ENCODE data around the gene CRACR2A.

CRACR2A gene

DNA sequence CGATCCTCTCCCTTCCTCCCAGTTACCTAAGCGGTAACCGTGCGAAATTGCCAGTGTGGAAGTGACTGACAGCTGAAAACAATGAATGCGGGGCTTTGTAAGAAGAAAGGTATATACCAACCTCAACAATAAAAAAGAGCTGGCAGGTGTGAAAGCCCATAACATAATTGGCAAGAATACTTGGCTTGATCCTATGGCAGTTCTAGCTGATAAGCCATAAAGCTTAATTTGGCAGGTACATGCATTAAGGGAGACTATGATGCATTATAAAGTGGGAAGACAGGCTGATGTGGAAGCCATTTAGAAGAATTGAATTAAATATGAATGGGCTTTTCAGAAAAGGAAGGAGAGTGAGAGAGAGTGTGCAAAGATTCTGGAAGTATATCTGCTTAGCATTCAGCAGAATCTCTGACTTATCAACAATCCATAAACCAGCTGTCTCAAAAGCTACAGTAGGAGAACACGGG lies 71.3 kb downstream of the CRACR2A start:
- DNase-seq = no peak

DNA sequence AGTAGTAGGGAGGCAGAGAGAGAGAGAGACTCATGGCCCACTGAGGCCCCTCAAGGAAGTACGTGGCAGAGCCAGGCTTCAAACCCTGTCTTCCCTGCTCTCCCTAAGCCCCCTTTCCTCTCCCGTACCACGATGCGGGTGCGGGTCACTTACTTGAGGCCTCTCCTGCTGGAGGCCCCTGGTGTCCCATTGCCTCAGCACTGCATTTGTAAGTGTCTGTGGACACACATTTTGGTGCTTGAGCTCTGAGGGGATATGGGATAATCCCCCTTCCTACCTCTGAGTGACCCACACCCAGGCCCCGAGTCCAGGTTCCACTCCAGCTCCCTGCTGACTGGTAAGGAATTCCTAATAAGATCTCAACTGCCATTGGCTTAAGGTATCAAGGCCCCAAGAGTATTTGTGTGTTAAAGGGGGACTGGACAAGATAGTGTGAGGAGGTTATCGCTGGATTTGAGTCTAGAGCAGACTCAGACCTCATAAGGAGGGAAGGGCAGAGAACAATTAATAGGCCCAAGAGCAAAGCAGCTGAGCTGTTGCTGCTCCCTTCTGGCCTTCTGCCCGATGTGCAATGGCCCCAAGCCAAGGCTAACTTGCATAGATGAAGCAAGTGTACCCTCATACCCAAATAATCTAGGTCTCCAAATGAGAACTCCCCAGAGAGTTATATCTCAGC lies 71.9 kb downstream of the CRACR2A start:
- DNase-seq = no peak

DNA sequence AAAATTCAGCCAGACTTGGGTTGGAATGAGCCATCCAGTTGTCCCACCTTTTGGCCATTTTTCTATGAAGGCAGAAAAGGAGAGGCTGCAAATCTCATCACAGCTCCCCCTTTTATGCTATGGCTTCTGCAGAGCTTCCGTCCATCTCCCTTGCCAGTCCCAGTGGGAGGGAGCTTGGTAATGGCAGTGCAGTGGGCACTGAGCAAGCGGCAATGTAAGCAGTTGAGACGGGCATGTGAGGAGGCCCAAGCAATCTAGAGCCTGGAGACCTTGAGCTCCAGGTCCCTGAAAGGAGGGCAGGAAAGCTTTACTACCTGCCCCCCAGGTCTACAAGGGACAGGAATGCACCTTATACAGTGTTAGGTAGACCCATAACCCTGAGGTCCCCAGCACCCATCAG lies 73.1 kb downstream of the CRACR2A start:
- no peak for DNase-seq

DNA sequence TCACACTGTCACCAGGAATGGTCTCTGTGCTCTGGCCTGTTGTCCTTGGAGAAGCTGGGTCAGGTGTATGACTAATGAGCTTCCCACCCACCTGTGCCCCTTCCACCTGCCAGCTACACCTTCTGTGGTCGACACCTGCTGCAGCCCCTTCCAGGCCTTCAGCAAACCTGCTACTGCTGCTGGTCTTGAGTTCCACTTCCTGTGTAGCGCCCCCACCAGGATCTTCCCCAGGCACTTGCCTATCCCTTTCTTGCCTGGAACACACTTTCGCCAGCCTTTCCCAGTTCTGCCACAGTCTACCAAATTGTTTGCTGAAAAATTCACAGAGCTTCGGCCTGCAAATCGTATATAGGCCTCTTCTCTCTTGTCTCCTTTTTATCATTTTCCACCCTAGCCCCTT lies 75.3 kb downstream of the CRACR2A start:
- DNase-seq = no peak

DNA sequence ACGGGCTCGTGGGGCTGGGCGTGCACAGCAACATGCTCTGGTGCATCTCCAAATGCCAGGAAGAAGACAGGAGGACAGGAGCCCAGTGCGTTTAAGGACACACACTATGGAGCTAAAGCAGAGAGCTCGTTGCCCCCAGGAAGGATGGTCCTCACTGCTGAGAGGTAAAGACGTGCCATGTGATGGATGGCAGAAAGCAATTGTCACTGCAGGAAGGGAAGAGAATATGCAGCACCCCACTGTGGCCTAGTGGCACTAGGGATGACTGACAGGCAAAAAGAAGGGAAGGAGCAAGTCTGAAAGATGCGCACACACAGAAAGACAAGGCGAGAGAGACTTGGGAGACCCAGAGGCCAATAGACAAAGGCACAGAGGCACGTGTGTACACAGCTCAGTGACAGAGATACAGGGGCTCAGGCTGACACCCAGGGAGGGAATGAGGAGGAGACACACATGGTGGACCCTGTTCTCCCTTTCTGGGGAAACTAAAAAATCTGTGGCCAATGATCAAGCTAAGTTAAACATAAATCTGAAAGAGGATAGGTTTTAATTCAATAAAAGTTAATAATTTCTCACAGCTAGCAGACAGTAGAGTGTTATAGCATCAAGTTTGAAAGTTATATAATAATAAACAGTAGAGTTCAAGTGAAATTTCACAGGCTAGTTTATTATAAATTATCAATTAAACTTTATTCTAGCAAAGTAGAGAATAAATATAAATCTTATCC lies 78.8 kb downstream of the CRACR2A start:
- DNase-seq = no peak

DNA sequence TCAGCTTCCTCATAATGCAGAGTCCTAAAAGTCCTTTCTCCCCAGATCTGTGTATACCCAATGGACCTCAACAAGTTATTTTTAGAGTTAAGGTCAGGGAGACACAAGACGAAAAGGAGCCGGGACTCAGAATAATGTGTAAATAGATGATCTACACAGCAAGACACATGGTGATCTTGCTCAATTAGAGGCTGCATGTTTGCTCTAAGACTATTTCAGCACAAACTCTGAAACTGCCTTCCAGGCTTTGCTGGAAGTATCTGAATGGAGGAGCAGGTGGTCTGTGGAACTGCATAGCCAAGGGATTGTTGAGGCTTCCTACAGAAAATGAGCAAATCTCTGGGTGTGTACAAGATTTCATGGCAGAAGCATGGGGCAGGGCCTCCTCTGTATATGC lies 80.8 kb downstream of the CRACR2A start:
- no peak for DNase-seq

DNA sequence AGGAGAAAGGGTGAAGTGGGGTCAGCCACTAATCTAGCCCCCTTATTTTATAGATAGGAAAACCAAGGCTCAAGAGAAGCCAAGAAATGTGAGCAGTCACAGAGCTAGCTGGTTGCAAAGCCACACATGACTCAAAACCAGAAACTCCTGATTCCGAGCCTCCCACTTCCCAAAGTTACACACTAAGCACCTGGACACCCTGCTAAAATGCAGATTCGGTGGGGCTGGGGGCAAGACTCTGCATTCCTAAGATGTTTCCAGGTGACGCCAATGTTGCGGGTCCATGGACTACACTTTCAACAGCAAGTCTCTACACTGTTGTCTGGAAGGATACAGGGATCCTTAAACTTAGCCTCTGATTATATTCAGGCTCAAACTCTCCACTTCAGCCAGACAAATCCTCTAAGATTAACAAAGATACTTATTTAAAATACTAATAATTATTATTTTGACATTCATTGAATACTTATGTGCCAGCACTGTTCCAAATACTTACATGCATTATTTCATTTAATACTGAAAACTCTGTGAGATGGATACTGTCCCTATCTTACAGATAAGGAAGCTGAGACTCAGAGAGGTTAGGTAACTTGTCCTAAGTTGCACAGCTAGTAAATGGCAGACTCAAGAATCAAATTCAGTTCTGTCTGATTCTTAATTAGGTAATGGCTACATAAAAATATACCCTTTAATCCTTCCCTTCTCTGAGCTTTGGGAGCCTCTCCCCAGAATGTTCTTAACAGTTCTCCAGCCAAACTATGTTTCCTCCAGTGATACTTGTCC lies 81.4 kb downstream of the CRACR2A start:
- no peak for DNase-seq

DNA sequence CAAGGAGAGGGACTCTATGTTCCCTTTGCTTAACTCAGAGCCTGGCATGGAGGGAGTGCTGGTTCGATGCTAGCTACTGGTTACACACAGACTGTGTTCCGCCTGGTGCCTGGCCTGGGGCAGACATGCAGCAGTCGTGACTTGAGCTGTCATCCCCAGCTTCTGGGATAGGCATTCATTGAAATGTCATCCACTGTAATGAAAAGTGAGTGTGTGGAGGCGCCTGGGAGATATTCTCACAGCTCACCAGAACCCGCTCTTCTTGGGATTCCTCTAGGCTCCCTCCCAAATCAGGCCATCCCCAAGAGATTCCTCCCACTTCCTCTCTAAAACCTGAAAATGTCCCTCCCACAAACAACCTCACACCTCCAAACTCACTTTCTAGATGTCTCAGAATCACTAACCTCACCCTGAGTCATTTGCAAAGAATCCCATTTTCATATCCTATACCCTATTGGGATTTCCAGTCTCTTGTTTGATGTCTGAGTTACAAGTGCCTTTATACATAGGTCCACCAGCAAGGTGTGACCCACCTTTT lies 82.8 kb downstream of the CRACR2A start:
- DNase-seq = no peak

DNA sequence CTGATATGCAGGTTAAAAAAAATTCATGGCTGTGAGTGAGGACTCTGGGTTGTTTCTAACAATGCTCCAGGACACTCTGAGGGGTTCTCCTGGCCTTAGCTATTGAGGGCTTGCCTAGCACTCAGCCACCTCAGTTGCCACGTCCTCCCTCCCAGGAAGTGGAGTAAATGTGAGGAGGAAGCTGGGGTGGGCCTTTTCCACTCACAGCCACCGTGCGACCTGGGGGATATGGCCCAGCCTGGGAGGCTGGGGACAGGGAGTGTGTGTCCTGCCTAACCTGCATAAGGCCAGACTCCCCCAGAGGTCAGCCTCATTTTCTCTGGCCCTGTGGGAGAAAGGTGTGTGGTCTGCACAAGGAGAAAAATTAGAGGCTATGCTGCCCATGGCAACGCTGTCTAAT lies 83.3 kb downstream of the CRACR2A start:
- no peak for DNase-seq

DNA sequence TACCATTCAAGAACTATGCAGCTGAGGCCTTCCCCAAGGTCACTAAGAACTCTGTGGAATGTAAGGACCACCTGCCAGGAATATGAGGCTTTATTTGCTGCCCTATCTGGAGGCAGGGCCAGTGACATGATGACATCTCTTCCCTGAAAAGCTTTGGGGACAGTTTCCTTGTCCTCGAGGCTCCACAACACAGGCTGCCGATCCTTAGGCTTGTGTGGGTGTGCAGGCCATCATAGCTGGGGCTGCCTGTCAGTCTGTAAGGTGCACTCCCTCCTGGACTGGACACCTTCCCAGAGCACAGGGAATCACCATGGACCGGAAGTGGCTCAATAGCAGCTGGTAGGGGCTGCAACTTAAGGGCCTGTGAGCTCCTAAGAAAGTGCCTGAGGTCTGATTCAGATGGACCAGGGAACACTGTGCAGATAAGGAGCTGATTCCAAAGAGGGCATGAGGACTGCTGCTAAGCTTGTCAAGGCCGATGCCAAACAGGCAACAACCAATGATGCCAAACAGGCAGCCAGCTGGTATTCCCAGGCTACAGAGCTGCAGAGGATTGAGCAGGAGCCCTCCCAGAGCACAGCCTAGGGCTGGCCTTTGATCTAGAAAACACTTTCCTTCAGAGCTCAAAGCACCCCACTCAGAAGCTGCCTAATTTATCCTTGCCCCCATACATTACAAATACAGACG lies 84.3 kb downstream of the CRACR2A start:
- no peak for DNase-seq

DNA sequence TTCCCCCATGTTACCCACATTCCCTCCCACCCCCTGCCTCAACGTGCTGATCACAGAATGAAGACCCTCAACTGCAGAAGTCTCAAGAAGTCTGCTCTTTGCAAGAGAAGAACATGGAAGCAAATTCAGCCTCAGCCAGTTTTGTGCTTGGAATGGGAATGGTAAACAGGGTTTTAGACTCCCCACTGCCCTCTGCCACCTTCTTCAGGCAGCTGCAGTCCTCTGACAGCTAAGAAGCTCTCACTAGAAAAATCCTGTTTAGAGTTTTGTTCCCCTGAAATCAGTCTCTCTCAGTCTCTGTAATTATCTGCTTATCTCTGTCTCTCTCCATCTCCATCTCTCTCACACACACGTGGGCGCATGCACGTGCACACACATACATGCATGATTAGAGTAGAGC lies 85.4 kb downstream of the CRACR2A start:
- no peak for DNase-seq

DNA sequence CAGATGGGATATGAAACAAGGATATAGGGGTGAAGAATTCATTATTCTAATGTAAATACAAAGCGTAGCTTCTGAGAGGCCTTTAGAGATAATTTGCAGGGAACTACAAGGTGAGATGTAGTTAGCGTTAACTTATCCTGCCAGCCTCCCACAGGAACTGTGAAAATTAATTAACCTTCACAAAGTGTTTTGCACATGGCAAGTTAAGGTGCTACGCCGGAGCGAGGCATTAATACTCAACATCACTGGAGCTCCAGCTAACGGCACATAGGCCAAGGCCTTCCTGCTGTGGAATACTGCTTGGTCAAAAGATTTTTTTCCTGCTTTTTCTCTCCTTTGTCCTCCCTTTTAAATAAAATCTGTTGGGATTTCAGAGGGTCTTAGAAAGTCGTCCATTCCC lies 86.5 kb downstream of the CRACR2A start:
- DNase-seq = no peak

DNA sequence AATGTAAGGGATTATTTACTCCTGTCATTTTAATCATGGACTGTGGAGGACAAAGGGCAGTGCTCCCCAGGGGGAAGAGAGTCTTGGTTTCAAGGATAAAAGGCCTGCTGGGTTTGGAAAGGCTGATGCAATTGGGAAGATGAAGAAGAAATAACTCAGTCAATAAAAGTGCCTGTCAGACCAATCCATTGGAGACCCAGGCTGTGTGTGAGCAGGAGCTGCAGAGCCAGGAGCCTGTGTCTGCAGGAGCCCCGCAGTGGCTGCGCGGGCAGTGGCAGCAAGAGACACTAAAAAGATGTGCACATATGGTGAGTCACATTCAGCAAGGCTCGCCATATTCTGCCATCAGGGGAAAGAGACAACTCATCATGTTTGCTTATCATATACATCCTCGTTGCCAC lies 90.4 kb downstream of the CRACR2A start:
- DNase-seq = peak in 1 of 2 donors; percentile 7

DNA sequence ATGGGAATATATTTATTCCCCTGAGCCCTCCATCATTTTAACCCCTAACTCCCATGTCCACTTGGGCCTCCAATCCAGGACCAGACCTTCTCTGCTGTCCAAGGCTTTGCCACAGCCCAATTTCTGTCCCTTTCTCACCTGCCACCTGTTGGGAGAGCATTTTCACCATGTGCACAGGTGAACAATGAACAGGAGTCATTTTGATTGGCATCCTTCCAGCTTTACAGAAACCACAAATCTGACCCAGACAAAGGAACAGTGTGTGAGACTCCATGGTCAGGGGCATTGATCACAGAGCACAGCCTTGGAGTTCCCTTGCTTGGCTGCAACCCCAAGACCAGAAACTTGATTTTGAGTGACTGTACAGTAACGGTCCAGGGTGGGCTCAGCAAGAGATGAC lies 91.9 kb downstream of the CRACR2A start:
- no peak for DNase-seq

DNA sequence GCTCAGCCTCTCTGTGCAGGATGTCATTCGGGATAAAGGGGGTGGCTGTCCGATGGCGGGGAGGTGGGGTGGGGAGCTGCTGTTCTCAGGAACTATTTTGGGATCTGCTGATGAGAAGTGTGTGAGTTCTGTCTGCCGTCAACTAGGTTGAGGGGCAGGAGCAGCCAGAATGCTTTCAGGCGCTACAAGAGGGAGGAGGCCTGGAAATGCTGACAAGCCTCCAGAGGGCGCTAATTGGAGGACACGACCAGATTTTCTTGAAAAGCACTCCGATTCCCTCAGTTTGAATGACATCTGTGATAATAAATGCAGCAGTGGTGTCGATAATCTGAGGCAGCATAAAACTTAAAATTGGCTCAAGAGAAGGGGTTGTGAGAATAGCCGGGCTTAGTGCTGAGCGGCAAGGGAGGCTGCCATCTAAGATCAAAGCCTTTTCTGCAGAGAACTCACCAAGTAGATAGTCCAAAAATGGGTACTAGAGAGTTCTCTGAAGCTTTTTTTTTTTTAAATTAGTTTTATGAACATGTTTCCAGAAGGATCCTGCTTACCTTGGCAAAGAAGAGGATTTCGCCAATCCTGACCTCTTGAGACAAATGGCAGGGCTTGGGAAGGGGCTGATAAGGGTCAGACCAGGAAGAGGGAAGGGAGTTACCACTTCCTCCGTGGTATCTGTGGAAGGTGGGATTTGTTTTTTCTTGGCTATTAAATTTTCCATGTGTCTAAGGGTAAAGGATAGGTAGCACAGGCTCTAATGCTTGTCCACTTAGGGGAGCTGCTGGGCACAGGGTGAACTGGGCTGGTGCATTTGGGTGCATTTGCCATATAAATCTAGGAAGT lies 94.4 kb downstream of the CRACR2A start:
- peak; percentile 27 to 40 for DNase-seq

DNA sequence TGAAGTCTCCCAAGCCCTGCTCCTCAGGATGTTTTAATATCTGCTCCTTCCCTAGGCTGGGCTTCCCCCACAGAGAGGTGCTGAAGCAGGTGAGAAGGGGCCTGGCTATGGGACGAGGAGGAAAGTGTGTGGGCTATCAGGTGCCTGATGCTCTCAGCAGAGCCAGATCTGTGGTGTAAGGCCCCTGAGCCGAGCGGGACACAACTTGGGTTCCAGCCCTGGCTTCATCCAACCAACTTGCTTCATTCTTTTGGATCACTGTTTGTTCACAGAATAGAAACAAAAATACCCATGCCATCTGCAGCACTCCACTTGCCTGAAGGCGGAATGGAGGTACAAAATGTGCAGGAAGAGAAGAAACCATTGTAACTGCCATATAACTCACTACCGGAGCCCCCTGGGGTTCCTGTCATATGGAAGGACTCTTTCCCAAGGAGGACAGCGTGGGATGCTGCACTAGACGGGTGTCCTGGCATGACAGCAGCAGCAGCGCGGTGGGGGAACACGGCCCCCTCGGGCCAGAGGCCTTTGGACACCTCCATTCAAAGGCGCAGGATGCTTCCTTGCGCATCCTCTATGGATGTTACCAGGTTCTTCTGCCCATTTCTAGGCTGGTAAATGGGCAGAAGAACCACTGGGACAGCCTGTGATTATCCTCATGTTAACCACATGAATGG lies 95.8 kb downstream of the CRACR2A start:
- no peak for DNase-seq

DNA sequence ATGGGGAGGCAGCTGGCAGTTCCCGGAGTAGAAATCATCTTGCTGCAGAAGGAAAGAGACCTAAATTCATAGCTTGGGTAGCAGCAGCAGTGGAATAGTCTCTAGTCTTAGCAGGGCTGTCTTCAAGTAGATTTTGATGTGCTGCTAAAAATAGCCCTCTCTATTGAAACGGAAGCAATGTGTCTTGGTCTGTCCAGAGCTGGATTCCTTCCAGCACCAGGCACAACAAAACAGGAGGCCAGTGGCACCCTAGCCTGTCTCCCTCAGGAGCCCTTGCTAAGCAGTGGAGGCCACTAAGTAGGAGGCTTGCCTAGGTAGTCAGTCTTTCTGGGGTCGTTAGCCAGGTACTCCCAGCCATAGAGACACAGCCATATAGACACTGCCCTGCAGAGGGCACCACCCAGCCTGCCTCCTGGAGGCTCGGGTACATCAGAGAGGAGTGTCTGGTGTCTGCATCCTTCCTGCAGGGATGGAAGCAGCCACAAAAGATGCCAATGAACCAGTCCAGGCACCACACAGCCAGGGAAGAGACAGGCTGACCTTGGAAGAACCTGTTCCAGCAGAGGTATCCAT lies 97.5 kb downstream of the CRACR2A start:
- DNase-seq = peak in 1 of 2 donors; percentile 32

DNA sequence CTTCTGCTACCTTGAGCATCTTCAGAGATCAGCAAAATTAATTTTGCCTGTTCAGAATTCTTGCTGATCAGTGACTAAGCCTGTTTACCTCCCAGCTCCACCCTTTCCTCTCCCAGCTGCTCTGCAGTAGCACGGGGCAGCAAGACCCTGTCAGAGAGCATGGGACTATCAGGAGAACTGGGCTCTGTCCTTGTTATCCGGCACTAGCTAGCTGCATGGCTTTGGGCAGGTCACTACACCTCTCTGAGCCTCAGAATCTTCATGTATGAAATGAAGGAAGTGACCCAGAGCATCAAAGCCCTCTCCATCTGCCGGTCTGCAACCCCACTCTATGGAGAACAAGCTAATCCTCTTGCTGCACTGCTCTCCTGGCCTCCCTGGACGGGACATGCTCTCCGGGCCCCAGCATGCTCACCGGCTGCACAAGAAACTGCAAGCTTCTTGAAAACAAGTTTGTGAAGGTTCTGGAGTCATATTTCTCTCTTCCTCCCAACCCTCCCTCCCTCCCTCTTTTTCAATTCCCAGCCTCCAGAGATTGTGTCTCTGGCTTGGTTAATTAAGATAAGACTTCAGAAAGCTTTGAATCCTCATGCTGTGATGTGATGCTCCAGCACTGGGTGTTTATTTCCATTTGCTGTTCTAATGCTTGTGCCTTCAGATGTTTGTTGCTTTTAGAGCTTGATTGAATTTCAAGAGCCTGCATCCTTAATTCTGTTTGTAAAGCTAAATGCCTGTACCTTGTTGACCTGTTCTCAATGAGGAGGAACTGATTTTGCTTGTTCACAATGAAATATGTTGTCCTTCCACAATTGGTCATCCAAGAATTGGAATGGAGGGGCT lies 101.1 kb downstream of the CRACR2A start:
- no peak for DNase-seq

DNA sequence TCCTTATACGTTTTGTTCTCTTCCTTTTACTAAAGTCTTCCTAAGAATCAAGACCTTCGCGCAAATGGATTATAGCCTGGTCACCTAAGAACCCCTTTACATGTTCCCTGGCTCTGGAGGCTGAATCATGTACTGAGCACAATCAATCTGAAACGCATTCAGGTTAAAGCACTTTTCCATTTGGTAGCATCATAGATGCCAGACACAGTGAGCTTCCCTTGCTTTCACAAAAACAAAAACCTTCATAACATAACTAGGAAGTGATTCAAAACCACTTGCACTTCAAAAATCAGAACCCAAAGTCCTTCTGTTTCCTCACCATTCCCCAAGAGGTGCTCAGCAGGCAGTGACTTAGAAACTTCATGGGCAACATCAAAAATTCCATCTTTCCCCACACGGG lies 105.4 kb downstream of the CRACR2A start:
- DNase-seq = no peak

Data from inflammatory macrophage (primary cell).